Progenitor cell of endocrine pancreas (in vitro differentiated cells): ENCODE measurements around the gene NLRC3. TPM values are rescaled to one million over a fixed set of nuclear protein-coding genes. Genes with fewer than 3 reads are reported as not detected.

Source experiments
- DNase-seq: peaks from one replicate; pipeline ENCODE4 v3.0.0; 2021; ENCODE audit warnings: low spot score; ENCODE audit not compliant: unreplicated experiment
- H3K27ac Mint-ChIP-seq: 2 replicates; pipeline ENCODE4 v1.8.0; 2021; ENCODE audit warnings: mild to moderate bottlenecking, moderate library complexity, mixed read lengths
- H3K27me3 Mint-ChIP-seq: 2 replicates; pipeline ENCODE4 v1.8.0; 2021; ENCODE audit warnings: mixed read lengths
- H3K36me3 Mint-ChIP-seq: 2 replicates; pipeline ENCODE4 v1.8.0; 2022; ENCODE audit warnings: mixed read lengths; ENCODE audit not compliant: insufficient read depth
- H3K4me1 Mint-ChIP-seq: 2 replicates; pipeline ENCODE4 v1.8.0; 2021; ENCODE audit warnings: low read depth, mixed read lengths
- H3K4me3 Mint-ChIP-seq: 2 replicates; pipeline ENCODE4 v1.8.0; 2021; ENCODE audit warnings: low read depth, mild to moderate bottlenecking, moderate library complexity, mixed read lengths
- H3K9me3 Mint-ChIP-seq: 2 replicates; pipeline ENCODE4 v1.8.0; 2021; ENCODE audit warnings: low read depth, mixed read lengths
- CTCF ChIP-seq: fragments of 200-600 bp; sonication (generic); IDR thresholded peaks from one replicate; pipeline ENCODE4 v1.5.0; 2021; ENCODE audit warnings: antibody characterized with exemption, mild to moderate bottlenecking; ENCODE audit not compliant: unreplicated experiment
- total RNA-seq: library from RNA; stranded (reverse); gene quantifications from 2 replicates; pipeline ENCODE4 v1.2.1, GENCODE V29; 2021

Gene NLRC3
- total RNA-seq, 1 donor from 2014 or later = 0.14 TPM

DNA sequence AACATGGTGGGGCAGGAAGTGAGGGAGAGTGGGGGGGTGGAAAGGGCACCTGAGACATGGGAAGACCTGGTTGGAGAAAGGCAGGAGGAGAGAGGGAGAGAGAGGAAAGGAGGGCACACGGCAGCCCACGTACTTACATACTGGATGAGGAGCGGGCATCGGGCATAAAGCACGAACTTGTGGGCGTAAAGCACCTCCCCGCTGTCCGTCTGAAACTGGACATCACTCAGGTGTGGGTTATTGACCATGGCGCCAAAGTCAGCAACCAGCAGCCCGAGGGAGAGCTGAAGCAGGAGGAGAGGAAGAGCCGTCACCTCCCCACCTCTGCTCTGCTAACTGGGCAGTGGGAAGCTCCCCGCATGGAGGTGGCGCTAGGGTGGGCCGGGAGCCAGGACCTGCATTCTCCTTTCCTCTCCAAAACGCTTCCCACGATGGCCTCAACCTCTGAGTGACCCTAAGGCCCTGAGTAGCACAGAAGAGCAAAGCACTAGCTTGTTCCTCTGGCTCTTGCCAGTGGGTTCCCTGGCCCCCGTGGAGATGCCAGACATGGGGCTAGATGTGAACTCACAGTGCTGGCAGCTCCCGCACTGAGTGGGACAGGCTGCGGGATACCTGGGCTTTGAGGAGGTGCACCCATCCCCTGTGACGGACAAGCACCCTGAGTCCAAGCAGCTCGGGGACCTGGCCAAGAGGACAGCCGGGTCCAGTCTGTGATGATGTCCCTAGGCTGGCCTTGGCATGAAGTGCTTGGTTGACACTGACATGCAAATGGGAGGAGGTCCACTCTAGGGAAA, 17.3 kb upstream of the NLRC3 start:
- Mint-ChIP-seq H3K27ac (no peak overlapping the region), H3K4me3 (no peak overlapping the region), H3K9me3 (no peaks in the 10 kb centered on the region), H3K36me3 (peaks cover 7% of the 10 kb centered on the region), H3K27me3 (no peaks in the 10 kb centered on the region), H3K4me1 (no peaks in the 10 kb centered on the region)
- TF ChIP-seq CTCF = no peak
- no peak for DNase-seq

- no peak overlapping the region for H3K4me3 Mint-ChIP-seq
- H3K36me3 Mint-ChIP-seq = peaks cover 7% of the 10 kb centered on the region
- no peak for TF ChIP-seq CTCF
- no peaks in the 10 kb centered on the region for H3K4me1 Mint-ChIP-seq
- no peaks in the 10 kb centered on the region for H3K27me3 Mint-ChIP-seq
- no peaks in the 10 kb centered on the region for H3K9me3 Mint-ChIP-seq
- H3K27ac Mint-ChIP-seq = peak overlapping the region; percentile 20
- DNase-seq = no peak
These were observed 15.4 kb upstream of the NLRC3 start for GRCh38 chr16:3592559-3592958.

- Mint-ChIP-seq H3K9me3 (no peaks in the 10 kb centered on the region), H3K4me3 (no peak overlapping the region), H3K4me1 (no peaks in the 10 kb centered on the region), H3K27me3 (no peaks in the 10 kb centered on the region), H3K27ac (no peak overlapping the region), H3K36me3 (peaks cover 7% of the 10 kb centered on the region)
- no peak for DNase-seq
- no peak for TF ChIP-seq CTCF
These were observed 14.8 kb upstream of the NLRC3 start for GRCh38 chr16:3591991-3592390.

- no peak for DNase-seq
- Mint-ChIP-seq H3K36me3 (peaks cover 7% of the 10 kb centered on the region), H3K4me1 (no peaks in the 10 kb centered on the region), H3K4me3 (no peak overlapping the region), H3K27me3 (no peaks in the 10 kb centered on the region), H3K9me3 (no peaks in the 10 kb centered on the region), H3K27ac (no peak overlapping the region)
- TF ChIP-seq CTCF = no peak
These were observed 14.2 kb upstream of the NLRC3 start for GRCh38 chr16:3591436-3591803.

DNA sequence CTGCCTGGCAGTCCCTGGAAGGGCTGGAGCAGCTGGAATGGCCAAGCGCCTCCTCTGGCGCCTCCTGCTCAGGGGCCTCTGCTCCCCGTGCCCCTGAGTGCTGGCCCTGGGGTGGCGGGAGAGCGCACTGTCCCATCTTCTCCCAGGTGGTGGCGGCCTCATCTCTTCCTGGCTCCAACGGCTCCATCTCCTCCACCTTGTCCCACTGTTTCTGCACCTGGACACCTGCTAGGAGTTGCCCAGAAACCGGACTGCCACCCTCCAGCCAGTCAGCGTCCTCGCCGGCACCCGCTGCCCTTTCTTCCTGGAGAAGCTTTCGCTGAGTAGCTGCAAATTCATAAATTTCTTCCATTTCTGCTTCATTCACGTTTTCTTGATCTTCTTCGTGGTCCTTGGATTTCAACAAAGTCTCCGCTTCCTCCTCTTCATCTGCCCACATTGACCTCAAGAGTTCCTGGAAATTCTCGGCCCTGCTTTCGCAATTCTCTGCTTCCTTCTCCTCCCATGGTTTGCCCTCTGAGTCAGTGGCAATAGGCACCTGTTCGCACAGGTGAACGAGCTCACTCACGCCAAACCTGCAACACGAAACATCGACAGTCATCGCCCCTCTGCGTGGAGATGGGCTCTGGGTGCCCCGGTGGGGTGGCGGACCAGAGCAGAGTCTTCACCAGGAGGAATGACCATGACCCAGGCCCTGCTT, 13.7 kb upstream of the NLRC3 start:
- Mint-ChIP-seq H3K36me3 (peaks cover 7% of the 10 kb centered on the region), H3K27me3 (no peaks in the 10 kb centered on the region), H3K4me3 (no peak overlapping the region), H3K27ac (no peak overlapping the region), H3K9me3 (no peaks in the 10 kb centered on the region), H3K4me1 (no peaks in the 10 kb centered on the region)
- TF ChIP-seq CTCF = no peak
- no peak for DNase-seq
